Measurements from ENCODE around the gene ZNF366. TPM values are rescaled to one million over a fixed set of nuclear protein-coding genes. Genes with fewer than 3 reads are reported as not detected.

Gene ZNF366
- total and polyA plus RNA-seq, 8 donors: 0.10 to 6.8 (median 1.7) TPM; not detected in 1

DNA sequence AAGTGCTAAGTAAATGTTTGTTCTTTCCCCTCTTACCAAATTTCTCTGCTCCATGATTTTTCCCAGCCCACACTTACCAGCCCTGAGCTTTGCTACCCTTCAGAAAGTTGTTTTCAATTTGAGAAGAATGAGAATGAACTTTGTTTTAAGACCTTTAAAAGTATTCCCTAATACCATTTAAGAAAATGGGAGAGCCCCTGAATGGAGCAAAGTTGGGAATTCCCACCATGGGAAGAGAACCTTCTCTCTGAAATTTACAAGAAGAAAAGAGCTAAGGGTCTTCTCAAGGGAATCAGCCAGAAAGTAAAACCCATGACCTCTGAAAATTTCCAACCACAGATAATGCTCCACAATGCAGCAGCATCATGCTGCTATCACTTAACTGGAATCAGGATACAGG lies 17.7 kb downstream of the ZNF366 start:
- Histone ChIP-seq H3K9me3 (no peaks in the 10 kb centered on the region), H3K27me3 (no peaks in the 10 kb centered on the region), H3K4me1 (peaks cover 0 to 6% (median 0%) of the 10 kb centered on the region in 4 donors), H3K4me3 (no peak overlapping the region), H3K27ac (no peak overlapping the region), H3K36me3 (no peaks in the 10 kb centered on the region)
- intact Hi-C loops (cut with DNase I; ENCODE audit: low total_unique reads): no loop called here
- TF ChIP-seq, protein P1, sequence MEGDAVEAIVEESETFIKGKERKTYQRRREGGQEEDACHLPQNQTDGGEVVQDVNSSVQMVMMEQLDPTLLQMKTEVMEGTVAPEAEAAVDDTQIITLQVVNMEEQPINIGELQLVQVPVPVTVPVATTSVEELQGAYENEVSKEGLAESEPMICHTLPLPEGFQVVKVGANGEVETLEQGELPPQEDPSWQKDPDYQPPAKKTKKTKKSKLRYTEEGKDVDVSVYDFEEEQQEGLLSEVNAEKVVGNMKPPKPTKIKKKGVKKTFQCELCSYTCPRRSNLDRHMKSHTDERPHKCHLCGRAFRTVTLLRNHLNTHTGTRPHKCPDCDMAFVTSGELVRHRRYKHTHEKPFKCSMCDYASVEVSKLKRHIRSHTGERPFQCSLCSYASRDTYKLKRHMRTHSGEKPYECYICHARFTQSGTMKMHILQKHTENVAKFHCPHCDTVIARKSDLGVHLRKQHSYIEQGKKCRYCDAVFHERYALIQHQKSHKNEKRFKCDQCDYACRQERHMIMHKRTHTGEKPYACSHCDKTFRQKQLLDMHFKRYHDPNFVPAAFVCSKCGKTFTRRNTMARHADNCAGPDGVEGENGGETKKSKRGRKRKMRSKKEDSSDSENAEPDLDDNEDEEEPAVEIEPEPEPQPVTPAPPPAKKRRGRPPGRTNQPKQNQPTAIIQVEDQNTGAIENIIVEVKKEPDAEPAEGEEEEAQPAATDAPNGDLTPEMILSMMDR (IDR thresholded peaks at IDR 0.05): no peak
- TF ChIP-seq EP300 (IDR thresholded peaks at IDR 0.05) (no peak), POLR2AphosphoS5 (IDR thresholded peaks at IDR 0.05) (no peak), POLR2A (IDR thresholded peaks at IDR 0.05) (no peak)
- DNase-seq: no peak

DNA sequence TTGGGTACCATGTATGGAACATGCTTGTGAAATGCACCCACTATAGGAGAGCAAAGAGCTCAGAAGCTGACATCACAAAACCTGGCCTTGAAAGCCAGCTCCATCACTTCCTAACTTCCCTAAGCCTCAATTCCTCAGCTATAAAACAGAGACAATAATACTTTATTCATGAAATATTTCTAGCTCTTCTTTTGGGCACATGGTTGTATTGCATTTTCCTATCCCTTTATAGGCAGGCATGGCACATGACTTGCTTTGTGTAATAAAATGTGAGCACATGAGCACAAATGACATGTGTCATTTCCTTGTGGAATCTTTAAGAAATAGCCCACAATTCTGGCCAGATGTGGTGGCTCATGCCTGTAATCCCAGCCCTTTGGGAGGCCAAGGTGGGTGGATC lies 18.5 kb downstream of the ZNF366 start:
- H3K4me3 ChIP-seq: no peak overlapping the region
- peaks cover 0 to 6% (median 0%) of the 10 kb centered on the region in 4 donors for H3K4me1 ChIP-seq
- TF ChIP-seq, protein P1 (IDR thresholded peaks at IDR 0.05): no peak
- TF ChIP-seq EP300 (IDR thresholded peaks at IDR 0.05) (no peak), POLR2AphosphoS5 (IDR thresholded peaks at IDR 0.05) (no peak), POLR2A (IDR thresholded peaks at IDR 0.05) (no peak)
- DNase-seq: no peak
- H3K9me3 ChIP-seq: no peaks in the 10 kb centered on the region
- intact Hi-C loops (cut with DNase I; ENCODE audit: low total_unique reads): no loop called here
- H3K27ac ChIP-seq: no peak overlapping the region
- no peaks in the 10 kb centered on the region for H3K27me3 ChIP-seq
- H3K36me3 ChIP-seq: no peaks in the 10 kb centered on the region

DNA sequence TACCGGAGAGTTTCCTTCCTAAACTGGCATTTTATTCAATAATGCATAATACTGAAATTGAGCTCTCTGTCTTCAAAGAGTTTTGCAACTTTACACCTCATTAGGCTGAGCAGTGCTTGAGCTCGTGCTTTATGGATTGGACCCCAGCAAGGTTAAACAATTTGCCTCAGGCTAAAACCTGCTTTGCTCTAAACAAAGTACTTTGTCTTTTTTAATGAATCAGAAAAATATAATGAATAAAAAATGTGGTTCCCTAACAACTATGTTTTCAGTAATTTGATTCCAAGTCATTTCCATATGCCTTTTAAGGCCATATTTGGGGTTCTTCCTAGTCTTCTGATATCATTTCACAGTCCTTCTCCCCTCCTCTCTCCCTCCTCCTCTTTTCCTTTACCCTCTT lies 20.0 kb downstream of the ZNF366 start:
- no peak overlapping the region for H3K27ac ChIP-seq
- 89 to 96% (median 95%) methylated on average over 2 of the region's 2 CpGs for WGBS, 5 donors
- H3K27me3 ChIP-seq: no peaks in the 10 kb centered on the region
- H3K4me3 ChIP-seq: no peak overlapping the region
- H3K9me3 ChIP-seq: no peaks in the 10 kb centered on the region
- intact Hi-C loops (cut with DNase I; ENCODE audit: low total_unique reads): no loop called here
- H3K36me3 ChIP-seq: no peaks in the 10 kb centered on the region
- no peak for TF ChIP-seq POLR2A (IDR thresholded peaks at IDR 0.05)
- peaks cover 0 to 6% (median 0%) of the 10 kb centered on the region in 4 donors for H3K4me1 ChIP-seq
- DNase-seq: no peak

DNA sequence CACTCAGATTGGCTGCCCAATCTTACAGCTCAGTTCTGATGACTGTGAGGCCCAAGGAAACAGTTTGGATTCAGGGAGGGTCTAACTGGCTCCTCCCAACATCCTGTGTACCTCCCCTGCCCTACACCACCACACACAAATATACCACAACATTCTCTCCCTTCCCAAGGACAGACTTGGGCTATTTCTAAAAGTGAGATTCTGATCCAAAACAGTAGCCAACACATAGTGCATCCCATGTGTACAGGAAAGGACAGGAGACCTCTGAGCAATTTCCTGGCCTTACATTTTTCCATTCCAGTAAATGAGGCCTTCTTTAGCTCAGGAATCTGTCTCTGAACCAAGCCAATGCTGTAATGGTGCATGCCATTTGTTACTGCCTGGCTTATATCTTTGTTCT lies 20.8 kb downstream of the ZNF366 start:
- Histone ChIP-seq H3K27me3 (no peaks in the 10 kb centered on the region), H3K27ac (peak overlapping the region in 1 of 5 donors; percentile 8), H3K4me3 (no peak overlapping the region), H3K36me3 (no peaks in the 10 kb centered on the region), H3K4me1 (peaks cover 0 to 6% (median 0%) of the 10 kb centered on the region in 4 donors), H3K9me3 (no peaks in the 10 kb centered on the region)
- TF ChIP-seq EP300 (IDR thresholded peaks at IDR 0.05) (no peak), POLR2A (IDR thresholded peaks at IDR 0.05) (no peak), POLR2AphosphoS5 (IDR thresholded peaks at IDR 0.05) (no peak)
- TF ChIP-seq, protein P1 (IDR thresholded peaks at IDR 0.05): no peak
- DNase-seq: no peak
- intact Hi-C loops (cut with DNase I; ENCODE audit: low total_unique reads): no loop called here

DNA sequence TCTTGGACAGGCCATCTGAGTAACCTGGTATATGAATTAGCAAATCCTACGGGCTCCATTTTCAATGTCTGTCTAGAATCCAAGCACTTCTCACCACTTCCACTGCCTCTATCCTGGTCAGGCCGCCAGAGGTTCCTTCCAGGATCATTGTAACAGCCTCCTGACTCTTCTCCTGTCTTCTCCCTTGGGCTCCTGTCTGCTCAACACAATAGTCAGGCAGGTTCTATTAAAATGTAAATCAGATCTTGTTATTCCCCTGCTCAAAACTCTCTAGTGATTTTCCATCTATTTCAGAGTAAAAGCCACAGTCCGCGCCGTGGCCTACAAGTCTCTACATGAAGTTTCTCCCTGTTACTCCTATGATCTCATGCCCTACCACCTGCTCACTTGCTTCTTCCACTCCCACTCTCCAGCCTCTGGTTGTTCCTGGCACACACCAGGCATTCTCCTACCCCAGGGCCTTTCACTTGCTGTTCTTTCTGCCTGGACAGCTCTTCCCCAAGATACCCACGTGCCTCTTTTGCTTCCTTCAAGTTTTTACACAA lies 21.7 kb downstream of the ZNF366 start:
- TF ChIP-seq EP300 (IDR thresholded peaks at IDR 0.05) (no peak), POLR2AphosphoS5 (IDR thresholded peaks at IDR 0.05) (no peak), POLR2A (IDR thresholded peaks at IDR 0.05) (no peak)
- TF ChIP-seq, protein P1 (IDR thresholded peaks at IDR 0.05): no peak
- H3K9me3 ChIP-seq: no peaks in the 10 kb centered on the region
- H3K4me3 ChIP-seq: no peak overlapping the region
- no peaks in the 10 kb centered on the region for H3K27me3 ChIP-seq
- H3K36me3 ChIP-seq: no peaks in the 10 kb centered on the region
- intact Hi-C loops (cut with DNase I; ENCODE audit: low total_unique reads): no loop called here
- 72 to 91% (median 86%) methylated on average over 6 of the region's 6 CpGs for WGBS, 5 donors
- H3K4me1 ChIP-seq: peaks cover 0 to 6% (median 0%) of the 10 kb centered on the region in 4 donors
- no peak for DNase-seq
- no peak overlapping the region for H3K27ac ChIP-seq

All from stomach (tissue), 9 donors.